ENCODE measurements around the gene PTPRH.

DNA sequence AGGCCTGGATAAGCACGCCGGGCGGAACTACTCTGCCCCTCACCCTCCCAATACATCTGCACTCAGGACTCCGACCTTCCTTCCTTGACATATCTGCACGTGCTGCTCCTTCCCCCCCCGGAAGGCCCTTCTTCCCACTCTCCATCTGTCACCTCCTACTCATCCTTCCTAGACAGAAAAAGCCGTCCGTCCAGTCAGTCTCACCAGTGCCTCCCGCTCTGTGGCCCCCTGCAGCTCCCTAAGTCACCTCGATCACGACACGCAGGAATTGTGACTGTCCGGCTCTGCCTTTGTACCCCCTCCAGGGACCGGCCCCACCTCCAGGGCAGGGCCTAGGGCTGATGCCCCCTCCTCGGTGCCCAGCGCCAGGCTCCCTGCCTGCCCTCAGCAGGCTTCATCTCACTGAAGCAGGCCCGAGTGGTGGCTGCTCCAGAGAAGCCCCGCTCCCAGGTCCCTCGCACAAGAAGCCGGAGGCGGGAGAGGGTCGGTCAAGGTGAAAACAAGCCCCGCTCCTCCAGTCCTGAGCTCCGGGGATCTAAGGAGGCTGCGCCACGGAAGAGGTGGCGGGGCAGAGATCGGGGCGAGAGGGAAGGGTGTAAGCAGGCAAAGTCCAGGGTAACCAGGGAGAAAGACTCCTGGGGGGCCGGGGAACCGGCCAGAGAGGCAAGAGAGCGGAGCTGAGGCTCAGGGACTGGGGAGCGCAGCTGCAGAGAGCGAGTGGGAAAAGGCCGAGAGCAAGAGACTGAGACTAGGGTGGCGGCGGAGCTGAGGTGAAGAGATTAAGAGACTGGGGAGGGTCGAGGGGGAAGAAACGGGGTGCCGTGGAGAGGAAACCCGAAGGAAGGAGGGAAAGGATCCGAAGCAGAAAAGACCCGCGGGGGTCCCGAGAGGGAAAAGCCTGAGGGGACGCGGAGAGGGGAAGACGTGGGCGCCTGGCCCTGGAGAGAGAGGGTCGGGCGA is 48.4 kb upstream of the PTPRH start:
- TF ChIP-seq, protein P1, sequence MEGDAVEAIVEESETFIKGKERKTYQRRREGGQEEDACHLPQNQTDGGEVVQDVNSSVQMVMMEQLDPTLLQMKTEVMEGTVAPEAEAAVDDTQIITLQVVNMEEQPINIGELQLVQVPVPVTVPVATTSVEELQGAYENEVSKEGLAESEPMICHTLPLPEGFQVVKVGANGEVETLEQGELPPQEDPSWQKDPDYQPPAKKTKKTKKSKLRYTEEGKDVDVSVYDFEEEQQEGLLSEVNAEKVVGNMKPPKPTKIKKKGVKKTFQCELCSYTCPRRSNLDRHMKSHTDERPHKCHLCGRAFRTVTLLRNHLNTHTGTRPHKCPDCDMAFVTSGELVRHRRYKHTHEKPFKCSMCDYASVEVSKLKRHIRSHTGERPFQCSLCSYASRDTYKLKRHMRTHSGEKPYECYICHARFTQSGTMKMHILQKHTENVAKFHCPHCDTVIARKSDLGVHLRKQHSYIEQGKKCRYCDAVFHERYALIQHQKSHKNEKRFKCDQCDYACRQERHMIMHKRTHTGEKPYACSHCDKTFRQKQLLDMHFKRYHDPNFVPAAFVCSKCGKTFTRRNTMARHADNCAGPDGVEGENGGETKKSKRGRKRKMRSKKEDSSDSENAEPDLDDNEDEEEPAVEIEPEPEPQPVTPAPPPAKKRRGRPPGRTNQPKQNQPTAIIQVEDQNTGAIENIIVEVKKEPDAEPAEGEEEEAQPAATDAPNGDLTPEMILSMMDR (IDR thresholded peaks at IDR 0.05; ENCODE audit: low read length) = no peak
- no peak for TF ChIP-seq EZH2 (IDR thresholded peaks at IDR 0.05; ENCODE audit: borderline replicate concordance, low read length)

Data from OCI-LY1 (cell line).